B cell (primary cell): ENCODE results near the gene KIAA0825. TPM values are rescaled to one million over a fixed set of nuclear protein-coding genes. Genes with fewer than 3 reads are reported as not detected.

Experiments used
- ATAC-seq: fragments of 200-7000 bp; cut with Tn5 transposase; one replicate; pipeline ENCODE4 v1.10.0; 2021; ENCODE audit warnings: low read depth, mild to moderate bottlenecking, moderate number of reproducible peaks, moderate library complexity
- CTCF ChIA-PET: fragments of 350-600 bp; sonication (Branson Sonifier 250); formaldehyde crosslinking; loops from one replicate; lab custom pipeline; 2021; ENCODE audit warnings: antibody characterized with exemption, inconsistent platforms; lab: Charles Lee
- POLR2A ChIA-PET: fragments of 350-600 bp; sonication (Branson Sonifier 250); formaldehyde crosslinking; loops from one replicate; lab custom pipeline; 2021; ENCODE audit warnings: antibody characterized with exemption; lab: Charles Lee
- DNase-seq: peaks from one replicate; pipeline ENCODE4 v3.0.0; 2013
- H2AFZ ChIP-seq: 2 replicates; pipeline ENCODE4 v1.6.1; 2012; ENCODE audit warnings: mild to moderate bottlenecking, low read depth, low read length; ENCODE audit not compliant: insufficient read depth, poor library complexity, severe bottlenecking
- H3K27ac ChIP-seq, 2 donors: 1 replicate in 1 of 2; 2 replicates in 1 of 2; pipeline ENCODE4 v1.5.1; 2012 to 2013; ENCODE audit warnings: low read length in 2 of 2, mild to moderate bottlenecking in 2 of 2, moderate library complexity in 1 of 2
- H3K27me3 ChIP-seq, 4 experiments: fragments of 200-600 bp in 1 of 4; sonication (generic) in 1 of 4; replicated peaks in 1 of 4; 1 replicate in 2 of 4; 2 replicates in 2 of 4; pipeline versions ENCODE4 v1.6.1 to v1.7.0; 2013 to 2016; ENCODE audit warnings: low read length in 3 of 4, mild to moderate bottlenecking in 2 of 4, mixed read lengths in 1 of 4, moderate library complexity in 1 of 4; ENCODE audit not compliant: insufficient read depth in 4 of 4, control insufficient read depth in 3 of 4; ENCODE audit errors: control extremely low read depth in 1 of 4
- H3K36me3 ChIP-seq, 2 experiments: replicated peaks in 1 of 2; 1 replicate in 1 of 2; 2 replicates in 1 of 2; pipeline versions ENCODE4 v1.6.1 to v1.7.1; 2013; ENCODE audit warnings: low read length in 1 of 2; ENCODE audit not compliant: insufficient read depth in 2 of 2, control insufficient read depth in 1 of 2; ENCODE audit errors: control extremely low read depth in 1 of 2, extremely low read depth in 1 of 2
- H3K4me1 ChIP-seq, 2 donors: fragments of 200-600 bp in 1 of 2; sonication (generic) in 1 of 2; 1 replicate in 1 of 2; 2 replicates in 1 of 2; pipeline versions ENCODE4 v1.5.1 to v1.6.1; 2013 to 2017; ENCODE audit warnings: low read length in 2 of 2; ENCODE audit not compliant: control insufficient read depth in 2 of 2, insufficient read depth in 2 of 2
- H3K4me2 ChIP-seq: replicated peaks from 2 replicates; pipeline ENCODE3; 2012; ENCODE audit warnings: mild to moderate bottlenecking, low read depth, low read length; ENCODE audit not compliant: poor library complexity, severe bottlenecking
- H3K4me3 ChIP-seq, 5 experiments: fragments of 200-600 bp in 1 of 5; sonication (generic) in 1 of 5; 1 replicate in 3 of 5; 2 replicates in 2 of 5; pipeline versions ENCODE4 v1.5.1 to v1.7.0; 2011 to 2016; ENCODE audit warnings: low read length in 4 of 5, mild to moderate bottlenecking in 4 of 5, low read depth in 2 of 5, control low read depth in 1 of 5, moderate library complexity in 1 of 5; ENCODE audit not compliant: insufficient read depth in 1 of 5; ENCODE audit errors: control extremely low read depth in 1 of 5, extremely low read depth in 1 of 5
- H3K79me2 ChIP-seq: fragments of 200-600 bp; sonication (generic); one replicate; pipeline ENCODE4 v1.6.0; 2016; ENCODE audit warnings: low read length; ENCODE audit not compliant: control insufficient read depth, insufficient read depth
- H3K9ac ChIP-seq: fragments of 200-600 bp; sonication (generic); 2 replicates; pipeline ENCODE4 v1.6.1; 2017; ENCODE audit warnings: mild to moderate bottlenecking, low read length, moderate library complexity
- H3K9me3 ChIP-seq, 3 donors: one replicate each; pipeline versions ENCODE4 v1.6.1 to v1.7.1; 2013; ENCODE audit warnings: low read length in 2 of 3; ENCODE audit not compliant: control insufficient read depth in 2 of 3, insufficient read depth in 1 of 3; ENCODE audit errors: control extremely low read depth in 1 of 3
- H4K20me1 ChIP-seq: 2 replicates; pipeline ENCODE4 v1.6.0; 2012; ENCODE audit warnings: mild to moderate bottlenecking, low read length; ENCODE audit not compliant: insufficient read depth, control insufficient read depth, poor library complexity, severe bottlenecking
- H3K27ac Mint-ChIP-seq: one replicate; pipeline ENCODE4 v1.8.0; 2021; ENCODE audit warnings: mixed read lengths
- H3K27me3 Mint-ChIP-seq: one replicate; pipeline ENCODE4 v1.8.0; 2021; ENCODE audit warnings: mixed read lengths
- H3K4me1 Mint-ChIP-seq: one replicate; pipeline ENCODE4 v1.8.0; 2021; ENCODE audit warnings: mixed read lengths
- H3K4me3 Mint-ChIP-seq: one replicate; pipeline ENCODE4 v1.8.0; 2021; ENCODE audit warnings: mixed read lengths
- H3K9me3 Mint-ChIP-seq: one replicate; pipeline ENCODE4 v1.8.0; 2022; ENCODE audit warnings: mixed read lengths; ENCODE audit not compliant: insufficient read depth
- EZH2 ChIP-seq: IDR thresholded peaks from 2 replicates; pipeline ENCODE4 v1.6.1; 2012; ENCODE audit warnings: borderline replicate concordance, low read depth, mild to moderate bottlenecking, moderate library complexity, low read length; ENCODE audit not compliant: insufficient read depth, poor library complexity, severe bottlenecking
- WGBS: methylation state at CpG from one replicate; pipeline ENCODE4 v1.1.5; 2013; ENCODE audit warnings: missing lambda C conversion rate; ENCODE audit not compliant: insufficient coverage; 5-methylcytosine and 5-hydroxymethylcytosine counted together
- intact Hi-C: fragments of 100-400 bp; cut with micrococcal nuclease; formaldehyde crosslinking; loops from one replicate; pipeline ENCODE4 v1.10.0; 2022
- polyA plus RNA-seq: library from polyadenylated mRNA; depleted of rRNA; stranded (reverse); fragments of >200 nt; gene quantifications from 2 replicates; pipeline ENCODE4 v1.2.3, GENCODE V29; 2012
- total RNA-seq, 2 donors: library from RNA; stranded (reverse); fragments of 120-200 nt in 1 of 2; gene quantifications; 1 replicate in 1 of 2; 2 replicates in 1 of 2; pipeline versions ENCODE4 v1.2.3 to v1.2.4, GENCODE V29; 2013 to 2022
- TF ChIP-seq, protein P1 (sequence below): fragments of 200-600 bp; IDR thresholded peaks from one replicate; pipeline ENCODE4 v1.8.0; 2022; ENCODE audit warnings: antibody characterized with exemption, mild to moderate bottlenecking

The KIAA0825 gene
- total and polyA plus RNA-seq, 2 donors (not counting 1 experiment from before 2014, with no cell fraction given): 0.43 to 2.7 TPM

DNA sequence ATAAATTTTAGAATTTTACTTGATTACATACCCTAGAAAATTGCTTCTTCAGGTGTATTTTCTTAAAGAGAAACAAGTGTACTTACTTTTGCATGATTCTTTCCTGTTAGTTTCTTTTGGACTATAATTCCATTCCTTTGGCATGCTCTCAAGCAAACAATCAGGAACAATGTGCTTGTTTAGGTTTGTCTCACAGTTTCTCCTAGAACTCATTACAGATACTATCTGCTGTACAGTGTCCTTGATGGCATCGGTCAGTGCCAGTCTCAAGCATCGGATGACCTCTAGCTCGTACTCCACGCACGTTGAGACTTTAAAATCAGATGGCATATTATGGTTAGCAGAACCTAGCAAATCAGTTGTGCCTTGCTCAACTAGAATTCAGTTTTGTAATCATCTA is 214.9 kb downstream of the KIAA0825 start:
- no peak overlapping the region for H3K4me3 ChIP-seq
- ChIA-PET POLR2A (no interaction called here), CTCF (no interaction called here)
- H3K27ac Mint-ChIP-seq: no peak overlapping the region
- no peak overlapping the region for H3K9ac ChIP-seq
- no peaks in the 10 kb centered on the region for H4K20me1 ChIP-seq
- H3K4me1 ChIP-seq: no peaks in the 10 kb centered on the region
- H3K9me3 ChIP-seq: no peaks in the 10 kb centered on the region
- H3K4me1 Mint-ChIP-seq: no peaks in the 10 kb centered on the region
- no peaks in the 10 kb centered on the region for H3K27me3 ChIP-seq
- TF ChIP-seq EZH2: no peak
- TF ChIP-seq, protein P1, sequence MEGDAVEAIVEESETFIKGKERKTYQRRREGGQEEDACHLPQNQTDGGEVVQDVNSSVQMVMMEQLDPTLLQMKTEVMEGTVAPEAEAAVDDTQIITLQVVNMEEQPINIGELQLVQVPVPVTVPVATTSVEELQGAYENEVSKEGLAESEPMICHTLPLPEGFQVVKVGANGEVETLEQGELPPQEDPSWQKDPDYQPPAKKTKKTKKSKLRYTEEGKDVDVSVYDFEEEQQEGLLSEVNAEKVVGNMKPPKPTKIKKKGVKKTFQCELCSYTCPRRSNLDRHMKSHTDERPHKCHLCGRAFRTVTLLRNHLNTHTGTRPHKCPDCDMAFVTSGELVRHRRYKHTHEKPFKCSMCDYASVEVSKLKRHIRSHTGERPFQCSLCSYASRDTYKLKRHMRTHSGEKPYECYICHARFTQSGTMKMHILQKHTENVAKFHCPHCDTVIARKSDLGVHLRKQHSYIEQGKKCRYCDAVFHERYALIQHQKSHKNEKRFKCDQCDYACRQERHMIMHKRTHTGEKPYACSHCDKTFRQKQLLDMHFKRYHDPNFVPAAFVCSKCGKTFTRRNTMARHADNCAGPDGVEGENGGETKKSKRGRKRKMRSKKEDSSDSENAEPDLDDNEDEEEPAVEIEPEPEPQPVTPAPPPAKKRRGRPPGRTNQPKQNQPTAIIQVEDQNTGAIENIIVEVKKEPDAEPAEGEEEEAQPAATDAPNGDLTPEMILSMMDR: no peak
- intact Hi-C loops: no loop called here
- no peak overlapping the region for H2AFZ ChIP-seq
- no peak overlapping the region for H3K4me3 Mint-ChIP-seq
- no peaks in the 10 kb centered on the region for H3K36me3 ChIP-seq
- H3K27ac ChIP-seq: no peak overlapping the region
- no peak for ATAC-seq
- H3K9me3 Mint-ChIP-seq: no peaks in the 10 kb centered on the region
- no peaks in the 10 kb centered on the region for H3K27me3 Mint-ChIP-seq
- H3K79me2 ChIP-seq: no peaks in the 10 kb centered on the region
- no peak for DNase-seq
- WGBS: 100% methylated on average over 3 of the region's 5 CpGs
- H3K4me2 ChIP-seq: no peak overlapping the region

DNA sequence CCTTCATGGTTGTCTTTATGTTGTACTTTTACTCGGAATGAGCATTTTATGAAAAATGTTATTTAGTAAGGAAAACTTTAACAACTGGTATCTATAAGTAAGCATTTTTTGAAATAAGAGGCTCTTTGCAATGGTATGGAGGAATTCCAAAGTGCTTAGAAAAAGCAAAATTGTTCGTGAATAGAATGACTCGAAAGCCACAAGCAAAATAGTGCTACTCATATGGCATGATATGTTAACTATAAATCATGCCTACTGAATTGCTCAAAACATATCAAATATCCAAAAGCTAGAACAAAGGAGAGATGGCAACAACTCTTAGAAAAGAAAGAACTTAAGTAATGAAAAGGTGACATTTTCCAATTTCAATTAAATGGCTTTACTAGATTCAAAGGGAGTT is 216.3 kb downstream of the KIAA0825 start:
- Mint-ChIP-seq H3K9me3 (no peaks in the 10 kb centered on the region), H3K27me3 (no peaks in the 10 kb centered on the region), H3K4me3 (no peak overlapping the region), H3K27ac (no peak overlapping the region), H3K4me1 (no peaks in the 10 kb centered on the region)
- no peaks in the 10 kb centered on the region for H3K27me3 ChIP-seq
- intact Hi-C loops: no loop called here
- H4K20me1 ChIP-seq: no peaks in the 10 kb centered on the region
- DNase-seq: no peak
- H3K9ac ChIP-seq: no peak overlapping the region
- no peaks in the 10 kb centered on the region for H3K9me3 ChIP-seq
- no peaks in the 10 kb centered on the region for H3K4me1 ChIP-seq
- no peak overlapping the region for H2AFZ ChIP-seq
- H3K4me2 ChIP-seq: no peak overlapping the region
- ChIA-PET CTCF (no interaction called here), POLR2A (no interaction called here)
- TF ChIP-seq EZH2: no peak
- TF ChIP-seq, protein P1: no peak
- H3K4me3 ChIP-seq: no peak overlapping the region
- no peak overlapping the region for H3K27ac ChIP-seq
- no peak for ATAC-seq
- WGBS: no CpG with 5 or more reads among the region's 3 CpGs
- no peaks in the 10 kb centered on the region for H3K36me3 ChIP-seq
- no peaks in the 10 kb centered on the region for H3K79me2 ChIP-seq
